ENCODE results near the gene DLGAP1. TPM values are rescaled to one million over a fixed set of nuclear protein-coding genes. Genes with fewer than 3 reads are reported as not detected.

Gene DLGAP1
- total and polyA plus RNA-seq, 10 donors: 0.11 to 6.0 (median 2.1) TPM

- WGBS, 5 donors: 71 to 83% (median 76%) methylated on average over 4 of the region's 4 CpGs
- H3K36me3 ChIP-seq: no peaks in the 10 kb centered on the region
- H3K4me1 ChIP-seq: no peaks in the 10 kb centered on the region
- H3K27ac ChIP-seq: no peak overlapping the region
- TF ChIP-seq POLR2AphosphoS5 (IDR thresholded peaks at IDR 0.05): no peak
- TF ChIP-seq CTCF (IDR thresholded peaks at IDR 0.05 in 8 of 11, conservative IDR thresholded peaks at IDR 0.05 in 3 of 11): no peak
- no peak for TF ChIP-seq POLR2A (IDR thresholded peaks at IDR 0.05)
- peaks cover 0 to 7% (median 0%) of the 10 kb centered on the region in 7 donors for H3K27me3 ChIP-seq (replicated peaks in 1 of 7)
- intact Hi-C loops (cut with DNase I; ENCODE audit: low total_unique reads): no loop called here
- peaks cover 0 to 4% (median 0%) of the 10 kb centered on the region in 8 donors for H3K9me3 ChIP-seq
- H3K4me3 ChIP-seq: no peak overlapping the region
- DNase-seq: no peak
These were observed 633.6 kb downstream of the DLGAP1 start for GRCh38 chr18:3821524-3821923.

GRCh38 chr18:3819961-3820360 lies 635.1 kb downstream of the DLGAP1 start:
- TF ChIP-seq POLR2A (IDR thresholded peaks at IDR 0.05): no peak
- TF ChIP-seq POLR2AphosphoS5 (IDR thresholded peaks at IDR 0.05): no peak
- TF ChIP-seq CTCF (IDR thresholded peaks at IDR 0.05 in 8 of 11, conservative IDR thresholded peaks at IDR 0.05 in 3 of 11): no peak
- no peaks in the 10 kb centered on the region for H3K4me1 ChIP-seq
- no peaks in the 10 kb centered on the region for H3K9me3 ChIP-seq
- H3K36me3 ChIP-seq: no peaks in the 10 kb centered on the region
- H3K27me3 ChIP-seq (replicated peaks in 1 of 7): peaks cover 0 to 7% (median 0%) of the 10 kb centered on the region in 7 donors
- no peak for DNase-seq
- no peak overlapping the region for H3K27ac ChIP-seq
- intact Hi-C loops (cut with DNase I; ENCODE audit: low total_unique reads): no loop called here
- WGBS, 5 donors: 86 to 91% (median 88%) methylated on average over 7 of the region's 7 CpGs
- no peak overlapping the region for H3K4me3 ChIP-seq

- no peak overlapping the region for H3K27ac ChIP-seq
- H3K9me3 ChIP-seq: no peaks in the 10 kb centered on the region
- no peaks in the 10 kb centered on the region for H3K36me3 ChIP-seq
- TF ChIP-seq POLR2AphosphoS5 (IDR thresholded peaks at IDR 0.05): no peak
- TF ChIP-seq POLR2A (IDR thresholded peaks at IDR 0.05): no peak
- TF ChIP-seq CTCF (IDR thresholded peaks at IDR 0.05 in 8 of 11, conservative IDR thresholded peaks at IDR 0.05 in 3 of 11): no peak
- H3K4me1 ChIP-seq: no peaks in the 10 kb centered on the region
- intact Hi-C loops (cut with DNase I; ENCODE audit: low total_unique reads): no loop called here
- 57 to 86% (median 71%) methylated on average over 3 of the region's 3 CpGs for WGBS, 5 donors
- H3K4me3 ChIP-seq: no peak overlapping the region
- no peak for DNase-seq
- H3K27me3 ChIP-seq (replicated peaks in 1 of 7): peaks cover 0 to 7% (median 0%) of the 10 kb centered on the region in 7 donors
These were observed 638.3 kb downstream of the DLGAP1 start for GRCh38 chr18:3816610-3817363.

GRCh38 chr18:3815991-3816390 lies 639.1 kb downstream of the DLGAP1 start:
- no peaks in the 10 kb centered on the region for H3K9me3 ChIP-seq
- H3K4me3 ChIP-seq: no peak overlapping the region
- H3K27me3 ChIP-seq (replicated peaks in 1 of 7): peaks cover 0 to 7% (median 0%) of the 10 kb centered on the region in 7 donors
- no peak for DNase-seq
- H3K4me1 ChIP-seq: no peaks in the 10 kb centered on the region
- H3K27ac ChIP-seq: no peak overlapping the region
- 67 to 94% (median 84%) methylated on average over 2 of the region's 2 CpGs for WGBS, 5 donors
- intact Hi-C loops (cut with DNase I; ENCODE audit: low total_unique reads): no loop called here
- H3K36me3 ChIP-seq: no peaks in the 10 kb centered on the region
- TF ChIP-seq CTCF (IDR thresholded peaks at IDR 0.05 in 8 of 11, conservative IDR thresholded peaks at IDR 0.05 in 3 of 11) (no peak), POLR2AphosphoS5 (IDR thresholded peaks at IDR 0.05) (no peak), POLR2A (IDR thresholded peaks at IDR 0.05) (no peak)

All from spleen (tissue), 11 donors.